RWPE2 (cell line): ENCODE data around the gene LATS1.

Experiments
- ATAC-seq: fragments of 200-7000 bp; cut with Tn5 transposase; 3 replicates; pipeline ENCODE4 v1.9.1; 2021; ENCODE audit warnings: low read depth
- DNase-seq: peaks from one replicate; pipeline ENCODE4 v3.0.0-alpha.2; 2020; ENCODE audit warnings: low spot score
- H3K27ac ChIP-seq: fragments of 450-650 bp; 2 replicates; pipeline ENCODE4 v1.5.1; 2017; ENCODE audit warnings: mild to moderate bottlenecking; ENCODE audit not compliant: poor library complexity, severe bottlenecking
- H3K27me3 ChIP-seq: fragments of 250-450 bp; sonication (Bioruptor Pico); 2 replicates; pipeline ENCODE4 v1.5.1; 2021; ENCODE audit warnings: mild to moderate bottlenecking, moderate library complexity; ENCODE audit not compliant: insufficient read depth, poor library complexity, severe bottlenecking
- H3K36me3 ChIP-seq: fragments of 250-450 bp; sonication (Bioruptor Pico); 2 replicates; pipeline ENCODE4 v1.5.1; 2020; ENCODE audit warnings: low read depth, mild to moderate bottlenecking, moderate library complexity
- H3K4me1 ChIP-seq: fragments of 250-450 bp; sonication (Bioruptor Pico); 2 replicates; pipeline ENCODE4 v1.5.1; 2021; ENCODE audit warnings: mild to moderate bottlenecking, moderate library complexity; ENCODE audit not compliant: insufficient read depth, poor library complexity, severe bottlenecking
- H3K4me3 ChIP-seq: fragments of 250-450 bp; sonication (Bioruptor Pico); 2 replicates; pipeline ENCODE4 v1.5.1; 2021; ENCODE audit warnings: mild to moderate bottlenecking, moderate library complexity; ENCODE audit not compliant: severe bottlenecking
- H3K9me3 ChIP-seq: fragments of 250-450 bp; sonication (Bioruptor Pico); 2 replicates; pipeline ENCODE4 v1.5.1; 2021; ENCODE audit warnings: mild to moderate bottlenecking, moderate library complexity; ENCODE audit not compliant: severe bottlenecking
- CTCF ChIP-seq: fragments of 450-650 bp; IDR thresholded peaks from one replicate; pipeline ENCODE4 v1.5.1; 2017; ENCODE audit warnings: mild to moderate bottlenecking, moderate library complexity; ENCODE audit not compliant: poor library complexity, severe bottlenecking

Gene LATS1

DNA sequence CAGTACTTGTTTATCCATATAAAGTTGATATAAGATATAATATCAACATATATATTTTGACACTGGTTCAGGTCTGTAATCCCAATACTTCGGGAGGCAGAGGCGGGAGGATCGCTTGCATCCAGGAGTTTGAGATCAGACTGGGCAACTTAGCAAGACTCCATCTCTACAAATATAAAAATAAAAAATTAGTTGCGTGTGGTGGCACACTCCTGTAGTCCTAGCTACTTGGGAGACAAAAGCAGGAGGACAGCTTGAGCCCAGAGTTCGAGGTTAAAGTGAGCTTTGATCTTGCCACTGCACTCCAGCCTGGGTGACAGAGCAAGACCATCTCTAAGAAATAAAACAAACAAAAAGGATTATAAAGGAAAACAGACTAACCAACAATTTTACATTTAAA is 60.5 kb downstream of the LATS1 start:
- Histone ChIP-seq H3K4me1 (no peaks in the 10 kb centered on the region), H3K9me3 (no peaks in the 10 kb centered on the region), H3K27ac (no peak overlapping the region), H3K27me3 (no peaks in the 10 kb centered on the region), H3K4me3 (no peak overlapping the region), H3K36me3 (peaks cover 44% of the 10 kb centered on the region)
- TF ChIP-seq CTCF, result no peak
- ATAC-seq, result no peak
- DNase-seq, result no peak

GRCh38 chr6:149651056-149651455 is 66.8 kb downstream of the LATS1 start:
- H3K4me3 ChIP-seq, result no peak overlapping the region
- no peak for ATAC-seq
- H3K4me1 ChIP-seq, result peaks cover 8% of the 10 kb centered on the region
- no peak for TF ChIP-seq CTCF
- DNase-seq, result no peak
- no peaks in the 10 kb centered on the region for H3K9me3 ChIP-seq
- H3K27me3 ChIP-seq, result no peaks in the 10 kb centered on the region
- no peak overlapping the region for H3K27ac ChIP-seq
- H3K36me3 ChIP-seq, result 0 out of 2 replicates have a peak, but pooled peaks cover 5% of the 10 kb centered on the region

GRCh38 chr6:149648148-149649145 is 69.5 kb downstream of the LATS1 start, which contains the start of gene KATNA1:
Gene KATNA1, minus strand, starts transcription at chr6:149648714. Its CDS starts 10,167 bp downstream, at chr6:149638547.
- H3K27me3 ChIP-seq, result no peaks in the 10 kb centered on the region
- peaks cover 14% of the 10 kb centered on the region for H3K4me1 ChIP-seq
- ATAC-seq, result peak; percentile 95
- H3K9me3 ChIP-seq, result no peaks in the 10 kb centered on the region
- peak; percentile 92 for DNase-seq
- H3K4me3 ChIP-seq, result peak within 1 kb of the TSS; percentile 92
- peak within 1 kb of the TSS; percentile 70 for H3K27ac ChIP-seq
- H3K36me3 ChIP-seq, result 0 out of 2 replicates have a peak, but pooled peaks cover 5% of the 10 kb centered on the region
- no peak for TF ChIP-seq CTCF

GRCh38 chr6:149646599-149646998 is 71.3 kb downstream of the LATS1 start:
- H3K4me1 ChIP-seq, result peaks cover 14% of the 10 kb centered on the region
- 0 out of 2 replicates have a peak, but pooled peaks cover 5% of the 10 kb centered on the region for H3K36me3 ChIP-seq
- H3K9me3 ChIP-seq, result no peaks in the 10 kb centered on the region
- ATAC-seq (no peak), DNase-seq (no peak)
- H3K4me3 ChIP-seq, result peak overlapping the region; percentile 92
- no peak for TF ChIP-seq CTCF
- H3K27ac ChIP-seq, result peak overlapping the region; percentile 70
- no peaks in the 10 kb centered on the region for H3K27me3 ChIP-seq
